Measurements from ENCODE around the gene DYNLT4.
"Not testable (repeated sequence)": the region's sequence is repeated elsewhere in the genome, so short reads cannot be mapped to it uniquely, and the experiment has no call there.

GRCh38 chr1:44838294-44838693 lies 31.1 kb upstream of the DYNLT4 start:
- not testable (repeated sequence) for TF ChIP-seq POLR2A, CTCF (IDR thresholded peaks at IDR 0.05)

Measured in adrenal gland (tissue), 5 donors.